Endothelial cell of umbilical vein (primary cell): Measurements from ENCODE around the gene DENND4A. TPM values are rescaled to one million over a fixed set of nuclear protein-coding genes. Genes with fewer than 3 reads are reported as not detected.

ENCODE experiments used
- BruUV-seq: library from RNA; stranded (reverse); fragments of 400-500 nt; replicated peaks from 2 replicates; lab custom pipeline; 2021; lab: Mats Ljungman, UMichigan
- CTCF ChIA-PET: fragments of 300-600, 350-600 bp; sonication (Branson Sonifier 250); formaldehyde crosslinking; loops from one replicate; lab custom pipeline; 2021; ENCODE audit warnings: antibody characterized with exemption, inconsistent platforms; lab: Charles Lee
- POLR2A ChIA-PET: fragments of 300-600, 350-600 bp; sonication (Branson Sonifier 250); formaldehyde crosslinking; loops from one replicate; lab custom pipeline; 2021; ENCODE audit warnings: antibody characterized with exemption, inconsistent platforms; lab: Charles Lee
- DNase-seq: peaks from one replicate; pipeline ENCODE4 v3.0.0-alpha.2; 2011; ENCODE audit warnings: low read depth, low spot score
- FAIRE-seq: peaks from 2 replicates; lab custom pipeline; 2011; peaks lifted over from hg19 to GRCh38; lab: Jason Lieb, UNC
- H2AFZ ChIP-seq: 2 replicates; pipeline ENCODE4 v1.6.0; 2012; ENCODE audit warnings: low read depth, low read length, control low read depth, inconsistent platforms
- H3K27ac ChIP-seq: 2 replicates; pipeline ENCODE4 v1.5.1; 2011; ENCODE audit warnings: low read depth, mild to moderate bottlenecking, control low read depth, low read length, moderate library complexity; ENCODE audit not compliant: insufficient read depth
- H3K27me3 ChIP-seq, 2 experiments: 2 replicates each; pipeline versions ENCODE4 v1.6.0 to v1.6.1; 2011; ENCODE audit warnings: low read length in 2 of 2, mixed read lengths in 1 of 2; ENCODE audit not compliant: control insufficient read depth in 2 of 2, insufficient read depth in 2 of 2
- H3K36me3 ChIP-seq, 2 experiments: 2 replicates in 1 of 2; 3 replicates in 1 of 2; pipeline ENCODE4 v1.5.1; 2011; ENCODE audit warnings: low read length in 2 of 2, mild to moderate bottlenecking in 1 of 2, moderate library complexity in 1 of 2; ENCODE audit not compliant: control insufficient read depth in 2 of 2, insufficient read depth in 2 of 2; ENCODE audit errors: extremely low read depth in 1 of 2
- H3K4me1 ChIP-seq: 3 replicates; pipeline ENCODE4 v1.5.1; 2011; ENCODE audit warnings: mild to moderate bottlenecking, low read length; ENCODE audit not compliant: control insufficient read depth, insufficient read depth; ENCODE audit errors: extremely low read depth
- H3K4me2 ChIP-seq: 2 replicates; pipeline ENCODE4 v1.6.1; 2011; ENCODE audit warnings: low read length, control low read depth, mixed read lengths; ENCODE audit not compliant: insufficient read depth
- H3K4me3 ChIP-seq, 3 experiments: fragments of 200-600 bp in 1 of 3; sonication (generic), shearing (Covaris generic) in 1 of 3; replicated peaks in 1 of 3; 2 replicates each; pipeline ENCODE4 v1.5.1; 2011 to 2016; ENCODE audit warnings: control low read depth in 3 of 3, low read length in 3 of 3, mild to moderate bottlenecking in 2 of 3, inconsistent platforms in 1 of 3, low read depth in 1 of 3, moderate library complexity in 1 of 3; ENCODE audit not compliant: insufficient read depth in 1 of 3
- H3K79me2 ChIP-seq: 2 replicates; pipeline ENCODE4 v1.6.0; 2012; ENCODE audit warnings: low read length, inconsistent platforms; ENCODE audit not compliant: control insufficient read depth, insufficient read depth
- H3K9ac ChIP-seq: replicated peaks from 2 replicates; pipeline ENCODE3; 2011; ENCODE audit warnings: low read length, control low read depth; ENCODE audit not compliant: insufficient read depth; ENCODE audit errors: extremely low read depth
- H3K9me1 ChIP-seq: replicated peaks from 3 replicates; pipeline ENCODE4 v1.6.0; 2011; ENCODE audit warnings: mild to moderate bottlenecking, low read length; ENCODE audit not compliant: control insufficient read depth, insufficient read depth; ENCODE audit errors: extremely low read depth
- H3K9me3 ChIP-seq: replicated peaks from 2 replicates; pipeline ENCODE4 v1.5.1; 2012; ENCODE audit warnings: low read length, inconsistent platforms; ENCODE audit not compliant: control insufficient read depth, insufficient read depth
- H4K20me1 ChIP-seq: replicated peaks from 2 replicates; pipeline ENCODE3; 2011; ENCODE audit warnings: mild to moderate bottlenecking, low read length; ENCODE audit not compliant: control insufficient read depth, insufficient read depth; ENCODE audit errors: extremely low read depth
- CTCF ChIP-seq, 2 donors: IDR thresholded peaks; 1 replicate in 1 of 2; 2 replicates in 1 of 2; pipeline ENCODE4 v1.5.1; 2011; ENCODE audit warnings: low read length in 2 of 2, mild to moderate bottlenecking in 2 of 2, moderate library complexity in 2 of 2, control low read depth in 1 of 2, inconsistent platforms in 1 of 2, low read depth in 1 of 2; ENCODE audit not compliant: insufficient read depth in 1 of 2; ENCODE audit errors: extremely low read depth in 1 of 2
- EZH2 ChIP-seq: IDR thresholded peaks from 2 replicates; pipeline ENCODE4 v1.6.1; 2012; ENCODE audit warnings: borderline replicate concordance, low read depth, mild to moderate bottlenecking, moderate library complexity, low read length, inconsistent platforms; ENCODE audit not compliant: severe bottlenecking
- FOS ChIP-seq: IDR thresholded peaks from 2 replicates; pipeline ENCODE4 v1.6.1; 2011; ENCODE audit warnings: mild to moderate bottlenecking, low read length, moderate library complexity, borderline replicate concordance; ENCODE audit not compliant: insufficient read depth
- GATA2 ChIP-seq: IDR thresholded peaks from 2 replicates; pipeline ENCODE4 v1.7.0; 2011; ENCODE audit warnings: low read depth, mild to moderate bottlenecking, moderate library complexity, mixed read lengths, low read length; ENCODE audit not compliant: insufficient read length, insufficient read depth
- JUN ChIP-seq: IDR thresholded peaks from 2 replicates; pipeline ENCODE4 v1.6.1; 2011; ENCODE audit warnings: borderline replicate concordance, low read depth; ENCODE audit not compliant: insufficient read length, insufficient read depth
- MAX ChIP-seq: IDR thresholded peaks from 2 replicates; pipeline ENCODE4 v1.6.1; 2011; ENCODE audit not compliant: insufficient read depth, insufficient read length
- MYC ChIP-seq: IDR thresholded peaks from one replicate; pipeline ENCODE4 v1.6.1; 2011; ENCODE audit warnings: mild to moderate bottlenecking, low read depth, low read length
- POLR2A ChIP-seq: IDR thresholded peaks from 2 replicates; pipeline ENCODE4 v1.6.1; 2012; ENCODE audit warnings: low read depth, mild to moderate bottlenecking, control low read depth, low read length
- POLR2AphosphoS5 ChIP-seq: IDR thresholded peaks from 2 replicates; pipeline ENCODE4 v1.6.1; 2012; ENCODE audit warnings: low read depth, mild to moderate bottlenecking, control low read depth, low read length, moderate library complexity; ENCODE audit not compliant: insufficient read depth
- dilution Hi-C: fragments of 300-500 bp; cut with MboI; formaldehyde crosslinking; loops from one replicate; pipeline ENCODE4 v1.15.0; 2019; ENCODE audit warnings: low sequenced_read_pairs; ENCODE audit not compliant: extremely low pct_ligation_motif_present
- intact Hi-C: fragments of 100-400 bp; cut with micrococcal nuclease; formaldehyde crosslinking; loops from one replicate; pipeline ENCODE4 v1.10.0; 2022
- polyA plus RNA-seq, 4 experiments: library from polyadenylated mRNA; depleted of rRNA in 3 of 4; stranded (reverse) in 3 of 4; unstranded in 1 of 4; fragments of >200 nt; gene quantifications; 2 replicates each; pipeline versions ENCODE4 v1.2.1 to v1.2.3, GENCODE V29; 2011 to 2012; ENCODE audit warnings: missing spikeins in 1 of 4
- total RNA-seq: library from RNA; stranded (reverse); gene quantifications from 2 replicates; pipeline ENCODE4 v1.2.3, GENCODE V29; 2021

The DENND4A gene
- total and polyA plus RNA-seq, 2 donors (not counting 3 experiments of a cell fraction or from before 2014, with no cell fraction given): 5.7 to 22.2 TPM

GRCh38 chr15:65787260-65787659 is 4.8 kb downstream of the DENND4A start:
- dilution Hi-C loops (no loop called here), intact Hi-C loops (no loop called here)
- H3K9ac ChIP-seq: peak overlapping the region; percentile 79
- H3K79me2 ChIP-seq: peaks cover 71% of the 10 kb centered on the region
- FAIRE-seq (no peak), DNase-seq (no peak)
- TF ChIP-seq POLR2A (no peak), CTCF (IDR thresholded peaks at IDR 0.05; ENCODE audit: extremely low read depth in 1 of 2, insufficient read depth in 1 of 2, low read depth in 1 of 2, low read length in 2 of 2) (no peak), EZH2 (no peak), GATA2 (no peak), FOS (no peak)
- no peaks in the 10 kb centered on the region for H3K9me1 ChIP-seq
- H3K4me3 ChIP-seq: peak overlapping the region in 1 of 3 experiments; percentile 32
- POLR2A ChIA-PET: interaction anchor here (1.7 kb wide), 1 partner anchor 11 kb away, joined by 4 read pairs; no protein-coding TSS in a partner anchor
- H3K36me3 ChIP-seq: no peaks in the 10 kb centered on the region
- H2AFZ ChIP-seq: no peak overlapping the region
- no peaks in the 10 kb centered on the region for H4K20me1 ChIP-seq
- peak overlapping the region; percentile 92 for H3K4me2 ChIP-seq
- CTCF ChIA-PET: interaction anchor here (1.5 kb wide), 2 partner anchors 37 to 75 kb away, joined by 3 to 5 read pairs; no protein-coding TSS in a partner anchor
- H3K27ac ChIP-seq: peak overlapping the region; percentile 98
- no peaks in the 10 kb centered on the region for H3K9me3 ChIP-seq
- H3K4me1 ChIP-seq: peaks cover 43% of the 10 kb centered on the region
- TSS peak; percentile 3 for BruUV-seq
- no peaks in the 10 kb centered on the region for H3K27me3 ChIP-seq

GRCh38 chr15:65785151-65785550 is 6.9 kb downstream of the DENND4A start:
- BruUV-seq: no TSS peak
- POLR2A ChIA-PET: no interaction called here
- CTCF ChIA-PET: no interaction called here

More at GRCh38 chr15:65785151-65785550, 6.9 kb downstream of the DENND4A start:
- no peaks in the 10 kb centered on the region for H3K9me3 ChIP-seq
- H2AFZ ChIP-seq: no peak overlapping the region
- intact Hi-C loops: no loop called here
- no peak overlapping the region for H3K9ac ChIP-seq
- no peak overlapping the region for H3K4me2 ChIP-seq
- dilution Hi-C loops: no loop called here
- TF ChIP-seq MYC: no peak
- TF ChIP-seq POLR2A: no peak
- no peak for TF ChIP-seq POLR2AphosphoS5
- TF ChIP-seq CTCF (IDR thresholded peaks at IDR 0.05; ENCODE audit: extremely low read depth in 1 of 2, insufficient read depth in 1 of 2, low read depth in 1 of 2, low read length in 2 of 2): no peak
- no peak for TF ChIP-seq GATA2
- no peak for TF ChIP-seq EZH2
- TF ChIP-seq FOS: no peak
- TF ChIP-seq MAX: no peak
- TF ChIP-seq JUN: no peak
- H3K79me2 ChIP-seq: peaks cover 75% of the 10 kb centered on the region
- FAIRE-seq: no peak
- H4K20me1 ChIP-seq: no peaks in the 10 kb centered on the region
- H3K4me1 ChIP-seq: peaks cover 41% of the 10 kb centered on the region
- no peak overlapping the region for H3K27ac ChIP-seq
- no peaks in the 10 kb centered on the region for H3K36me3 ChIP-seq
- DNase-seq: no peak
- no peaks in the 10 kb centered on the region for H3K27me3 ChIP-seq
- H3K4me3 ChIP-seq: no peak overlapping the region
- no peaks in the 10 kb centered on the region for H3K9me1 ChIP-seq
